HL-60/S4 treated with retinoic acid at 250 ng/mL for 4 days and 3 days (cell line): ENCODE measurements around the gene OR5D13.

ENCODE experiments used
- in situ Hi-C: fragments of 300-500 bp; cut with MboI; formaldehyde crosslinking; loops from 2 replicates; pipeline ENCODE4 v1.7.0; 2022; ENCODE audit warnings: low sequenced_read_pairs

The OR5D13 gene, protein sequence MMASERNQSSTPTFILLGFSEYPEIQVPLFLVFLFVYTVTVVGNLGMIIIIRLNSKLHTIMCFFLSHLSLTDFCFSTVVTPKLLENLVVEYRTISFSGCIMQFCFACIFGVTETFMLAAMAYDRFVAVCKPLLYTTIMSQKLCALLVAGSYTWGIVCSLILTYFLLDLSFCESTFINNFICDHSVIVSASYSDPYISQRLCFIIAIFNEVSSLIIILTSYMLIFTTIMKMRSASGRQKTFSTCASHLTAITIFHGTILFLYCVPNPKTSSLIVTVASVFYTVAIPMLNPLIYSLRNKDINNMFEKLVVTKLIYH

DNA sequence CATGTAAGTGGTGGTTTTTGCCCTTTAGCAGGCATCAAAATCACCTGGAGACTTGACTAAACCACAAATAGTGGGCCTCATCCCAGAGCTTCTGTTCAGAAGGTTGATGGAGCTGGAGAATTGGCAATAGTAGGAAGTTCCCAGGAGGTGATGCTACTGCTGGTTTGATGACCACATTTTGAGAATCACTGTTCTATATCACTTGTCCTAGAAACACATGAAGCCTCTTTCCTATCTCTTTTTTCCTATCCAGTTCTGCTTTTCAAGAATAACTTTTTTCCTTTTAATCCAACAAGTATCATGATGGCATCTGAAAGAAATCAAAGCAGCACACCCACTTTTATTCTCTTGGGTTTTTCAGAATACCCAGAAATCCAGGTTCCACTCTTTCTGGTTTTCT is at the start of gene OR5D13:
Gene OR5D13, plus strand, starts transcription at position 301 of the 400 bp plus-strand sequence. Its CDS starts 0 bp downstream, at position 301.
- in situ Hi-C loops, result no loop called here

DNA sequence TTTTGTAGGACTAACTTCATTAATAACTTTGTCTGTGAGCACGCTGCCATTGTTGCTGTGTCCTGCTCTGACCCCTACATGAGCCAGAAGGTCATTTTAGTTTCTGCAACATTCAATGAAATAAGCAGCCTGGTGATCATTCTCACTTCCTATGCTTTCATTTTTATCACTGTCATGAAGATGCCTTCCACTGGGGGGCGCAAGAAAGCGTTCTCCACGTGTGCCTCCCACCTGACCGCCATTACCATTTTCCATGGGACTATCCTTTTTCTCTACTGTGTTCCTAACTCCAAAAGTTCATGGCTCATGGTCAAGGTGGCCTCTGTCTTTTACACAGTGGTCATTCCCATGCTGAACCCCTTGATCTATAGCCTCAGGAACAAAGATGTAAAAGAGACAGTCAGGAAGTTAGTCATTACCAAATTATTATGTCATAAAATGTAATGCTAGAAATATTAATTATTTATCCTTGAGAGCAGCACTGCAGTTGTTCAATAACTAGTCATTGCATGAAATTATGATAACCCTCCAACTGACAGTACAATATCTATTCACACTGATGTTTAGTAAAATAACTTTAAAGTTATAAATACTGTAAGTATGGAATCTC is 46.4 kb upstream of the OR5D13 start:
- in situ Hi-C loops, result no loop called here

DNA sequence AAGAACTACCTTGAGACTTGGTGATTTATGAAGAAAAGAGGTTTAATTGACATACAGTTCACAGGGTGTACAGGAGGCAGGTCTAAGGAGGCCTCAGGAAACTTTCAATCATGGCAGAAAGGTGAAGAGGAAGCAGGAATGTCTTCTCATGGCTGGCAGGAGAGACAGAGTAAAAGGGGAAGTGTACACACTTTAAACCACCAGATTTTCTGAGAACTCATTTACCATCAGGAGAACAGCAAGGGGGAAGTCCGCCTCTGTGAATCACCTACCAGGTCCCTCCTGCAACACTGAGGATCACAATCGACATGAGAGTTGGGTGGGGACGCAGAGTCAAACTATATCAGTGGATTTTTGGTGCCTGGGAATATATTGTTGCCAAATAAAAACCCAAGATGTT is 40.3 kb upstream of the OR5D13 start:
- in situ Hi-C loops, result no loop called here

DNA sequence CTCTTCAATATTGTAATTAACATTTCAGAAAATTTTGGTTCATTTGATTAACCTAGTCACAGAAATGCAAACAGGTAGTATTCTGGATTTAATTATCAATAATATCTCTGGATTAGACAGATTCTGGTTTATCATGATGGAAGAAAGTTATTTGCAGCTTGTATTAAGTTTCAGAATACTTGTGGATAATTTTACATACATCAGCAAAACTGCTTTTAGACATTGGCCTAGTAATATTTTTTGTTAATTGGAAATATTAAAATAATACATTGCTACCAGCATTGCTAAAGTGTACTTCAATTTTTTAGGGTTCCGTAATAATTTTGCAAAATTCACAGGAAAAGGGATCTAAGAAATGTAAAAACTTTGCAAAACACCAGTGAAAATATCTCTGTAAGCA is 18.4 kb downstream of the OR5D13 start:
- in situ Hi-C loops, result no loop called here

DNA sequence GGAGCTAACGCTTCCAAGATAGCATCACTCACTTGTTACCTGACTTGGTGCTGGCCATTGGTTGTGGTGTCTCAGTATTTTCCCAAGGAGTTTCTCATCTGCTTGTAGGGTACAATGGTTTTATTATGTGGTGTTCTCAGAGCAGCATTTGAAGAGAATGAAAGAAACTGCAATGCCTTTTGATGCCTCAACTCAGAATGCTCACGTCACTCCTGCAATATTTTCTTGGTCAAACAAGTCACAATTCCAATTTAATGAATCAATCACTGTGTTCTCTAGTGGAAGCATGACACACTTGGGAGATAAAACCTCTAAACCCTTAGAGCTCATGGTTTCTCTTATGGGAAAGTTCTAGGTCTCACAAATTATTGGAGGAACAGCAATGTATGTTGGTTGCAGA is 20.1 kb downstream of the OR5D13 start:
- in situ Hi-C loops, result no loop called here

DNA sequence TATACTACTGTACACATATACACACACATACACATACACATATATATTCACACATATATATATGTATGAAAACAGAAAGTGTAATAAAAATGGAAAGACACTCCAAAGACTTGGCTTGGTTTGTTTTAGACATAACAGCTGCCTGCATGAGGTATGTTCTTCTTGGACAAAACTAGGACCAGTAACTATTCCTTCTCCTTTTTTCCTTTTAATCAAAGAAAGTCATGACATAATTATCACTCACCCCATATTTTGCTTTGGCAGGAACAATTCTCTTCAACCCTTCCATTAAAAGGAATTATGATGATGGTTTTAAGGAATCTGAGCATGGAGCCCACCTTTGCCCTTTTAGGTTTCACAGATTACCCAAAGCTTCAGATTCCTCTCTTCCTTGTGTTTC is 22.0 kb downstream of the OR5D13 start, which contains the start of gene OR5D14:
Gene OR5D14, plus strand, starts transcription at position 301 of the 400 bp plus-strand sequence. Its CDS starts 0 bp downstream, at position 301.
- in situ Hi-C loops, result no loop called here

DNA sequence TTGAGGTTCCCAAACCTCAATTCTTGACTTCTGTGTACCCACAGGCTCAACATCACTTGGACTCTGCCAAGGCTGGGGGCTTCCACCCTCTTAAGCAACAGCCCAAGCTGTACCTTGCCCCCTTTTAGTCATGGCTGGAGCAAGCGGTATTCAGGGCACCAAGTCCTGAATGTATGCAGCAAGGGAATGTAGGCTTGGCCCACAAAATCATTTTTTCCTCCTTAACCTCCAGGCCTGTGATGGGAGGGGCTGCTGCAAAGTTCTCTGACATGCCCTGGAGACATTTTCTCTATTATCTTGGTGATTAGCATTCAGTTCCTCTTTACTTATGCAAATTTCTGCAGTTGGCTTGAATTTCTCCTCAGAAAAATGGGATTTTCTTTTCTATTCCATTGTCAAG is 33.0 kb downstream of the OR5D13 start:
- in situ Hi-C loops, result no loop called here

DNA sequence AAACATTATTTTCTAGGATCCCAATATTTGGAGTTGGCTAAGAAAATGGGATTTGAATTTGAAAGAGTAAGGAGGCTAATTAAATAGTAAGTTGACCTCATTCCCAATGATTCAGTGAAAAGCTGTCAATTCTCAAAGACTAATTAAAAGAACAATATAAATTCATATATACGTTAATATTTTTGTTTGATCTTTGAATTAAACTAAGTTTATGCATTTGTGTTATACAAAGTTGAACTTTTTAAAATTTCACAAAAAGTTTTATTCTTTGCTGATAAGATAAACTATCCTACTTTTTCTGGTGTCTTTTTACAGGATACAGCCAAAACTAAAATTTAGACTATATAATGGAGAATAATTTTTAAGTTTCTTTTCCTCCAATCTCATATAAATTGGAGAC is 37.8 kb downstream of the OR5D13 start, which contains the start of gene OR5L1:
Gene OR5L1, plus strand, starts transcription at position 301 of the 400 bp plus-strand sequence. CDS start 100 bp downstream, outside the sequence.
- in situ Hi-C loops, result no loop called here

DNA sequence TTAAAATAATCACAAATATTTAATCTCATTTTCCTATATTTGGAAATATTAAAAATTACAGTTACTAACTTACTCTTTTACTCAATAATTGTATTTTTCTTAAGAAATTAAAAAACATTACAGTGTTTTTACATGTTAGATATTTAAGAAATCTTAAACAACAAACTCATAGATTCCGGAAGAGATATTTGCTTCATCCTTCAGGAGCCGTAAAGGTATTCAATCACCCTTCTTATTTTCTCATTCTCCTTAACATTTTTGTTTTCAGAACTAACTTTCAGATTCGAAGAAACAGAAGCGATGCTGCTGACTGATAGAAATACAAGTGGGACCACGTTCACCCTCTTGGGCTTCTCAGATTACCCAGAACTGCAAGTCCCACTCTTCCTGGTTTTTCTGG is 46.1 kb downstream of the OR5D13 start, which contains the start of gene OR5D18:
Gene OR5D18, plus strand, starts transcription at position 301 of the 400 bp plus-strand sequence. Its CDS starts 0 bp downstream, at position 301.
- in situ Hi-C loops, result no loop called here
